OCI-M2 (cell line): Measurements from ENCODE around the gene FAM120B.

Experiments used
- DNase-seq: peaks from one replicate; lab custom pipeline; 2025; ENCODE audit not compliant: unreplicated experiment; lab: John Stamatoyannopoulos, UW

Gene FAM120B

GRCh38 chr6:170286246-170286933, 20.2 kb upstream of the FAM120B start:
- no peak for DNase-seq

GRCh38 chr6:170286934-170287265, 19.7 kb upstream of the FAM120B start:
- DNase-seq, result no peak

- no peak for DNase-seq
These were observed 19.1 kb upstream of the FAM120B start for GRCh38 chr6:170287371-170287876.

- no peak for DNase-seq
These were observed 18.4 kb upstream of the FAM120B start for GRCh38 chr6:170288091-170288631.

- DNase-seq, result no peak
These were observed 17.7 kb upstream of the FAM120B start for GRCh38 chr6:170288852-170289179.

- DNase-seq, result no peak
These were observed 17.2 kb upstream of the FAM120B start for GRCh38 chr6:170289180-170289931.

GRCh38 chr6:170289951-170290295, 16.6 kb upstream of the FAM120B start:
- no peak for DNase-seq

- no peak for DNase-seq
These were observed 16.0 kb upstream of the FAM120B start, which contains the start of gene DLL1 for GRCh38 chr6:170290296-170291128. TSS of gene DLL1 (minus strand) at chr6:170291078. CDS start at chr6:170290139, 939 bp downstream.

- no peak for DNase-seq
These were observed 15.1 kb upstream of the FAM120B start for GRCh38 chr6:170291271-170292110.

- DNase-seq, result no peak
These were observed 14.5 kb upstream of the FAM120B start for GRCh38 chr6:170292111-170292406.

- DNase-seq, result no peak
These were observed 14.0 kb upstream of the FAM120B start for GRCh38 chr6:170292407-170293158.

GRCh38 chr6:170293341-170294231, 13.0 kb upstream of the FAM120B start:
- no peak for DNase-seq

- no peak for DNase-seq
These were observed 12.2 kb upstream of the FAM120B start for GRCh38 chr6:170294298-170294730.

GRCh38 chr6:170294813-170295509, 11.6 kb upstream of the FAM120B start:
- DNase-seq, result no peak

GRCh38 chr6:170295510-170296422, 10.8 kb upstream of the FAM120B start:
- no peak for DNase-seq

- no peak for DNase-seq
These were observed 10.2 kb upstream of the FAM120B start for GRCh38 chr6:170296423-170296745.

- DNase-seq, result no peak
These were observed 9.6 kb upstream of the FAM120B start for GRCh38 chr6:170296746-170297575.
